C1 segment of cervical spinal cord (tissue), 14 donors: ENCODE measurements around the gene ZNF354C.

Experiments
- DNase-seq, 14 donors: peaks; one replicate each; lab custom pipeline; 2025; lab: John Stamatoyannopoulos, UW

Gene ZNF354C

GRCh38 chr5:179113945-179114641 lies 53.9 kb downstream of the ZNF354C start:
- no peak for DNase-seq

- DNase-seq = no peak
Measured at GRCh38 chr5:179114756-179115155, 54.6 kb downstream of the ZNF354C start.

GRCh38 chr5:179115307-179115706 lies 55.1 kb downstream of the ZNF354C start:
- no peak for DNase-seq

- DNase-seq = no peak
Measured at GRCh38 chr5:179115845-179116524, 55.8 kb downstream of the ZNF354C start.

- no peak for DNase-seq
Measured at GRCh38 chr5:179118338-179118737, 58.2 kb downstream of the ZNF354C start.

GRCh38 chr5:179118756-179119414 lies 58.7 kb downstream of the ZNF354C start:
- DNase-seq = no peak

- no peak for DNase-seq
Measured at GRCh38 chr5:179119415-179120170, 59.4 kb downstream of the ZNF354C start.

GRCh38 chr5:179120421-179120861 lies 60.3 kb downstream of the ZNF354C start:
- DNase-seq = no peak

- DNase-seq = no peak
Measured at GRCh38 chr5:179120951-179121666, 60.9 kb downstream of the ZNF354C start.

- no peak for DNase-seq
Measured at GRCh38 chr5:179121667-179122111, 61.5 kb downstream of the ZNF354C start.

GRCh38 chr5:179122411-179123108 lies 62.4 kb downstream of the ZNF354C start:
- DNase-seq = no peak

GRCh38 chr5:179123109-179123426 lies 62.9 kb downstream of the ZNF354C start:
- DNase-seq = no peak

GRCh38 chr5:179123491-179124272 lies 63.5 kb downstream of the ZNF354C start:
- DNase-seq = no peak

- no peak for DNase-seq
Measured at GRCh38 chr5:179124273-179124852, 64.2 kb downstream of the ZNF354C start.

- DNase-seq = no peak
Measured at GRCh38 chr5:179124853-179125788, 64.9 kb downstream of the ZNF354C start.

- DNase-seq = no peak
Measured at GRCh38 chr5:179125789-179126505, 65.8 kb downstream of the ZNF354C start.

GRCh38 chr5:179126506-179126991 lies 66.4 kb downstream of the ZNF354C start:
- DNase-seq = no peak
